ENCODE results near the gene IFI27.

GRCh38 chr14:94104731-94105130, 5.8 kb upstream of the IFI27 start:
- TF ChIP-seq, protein P1, sequence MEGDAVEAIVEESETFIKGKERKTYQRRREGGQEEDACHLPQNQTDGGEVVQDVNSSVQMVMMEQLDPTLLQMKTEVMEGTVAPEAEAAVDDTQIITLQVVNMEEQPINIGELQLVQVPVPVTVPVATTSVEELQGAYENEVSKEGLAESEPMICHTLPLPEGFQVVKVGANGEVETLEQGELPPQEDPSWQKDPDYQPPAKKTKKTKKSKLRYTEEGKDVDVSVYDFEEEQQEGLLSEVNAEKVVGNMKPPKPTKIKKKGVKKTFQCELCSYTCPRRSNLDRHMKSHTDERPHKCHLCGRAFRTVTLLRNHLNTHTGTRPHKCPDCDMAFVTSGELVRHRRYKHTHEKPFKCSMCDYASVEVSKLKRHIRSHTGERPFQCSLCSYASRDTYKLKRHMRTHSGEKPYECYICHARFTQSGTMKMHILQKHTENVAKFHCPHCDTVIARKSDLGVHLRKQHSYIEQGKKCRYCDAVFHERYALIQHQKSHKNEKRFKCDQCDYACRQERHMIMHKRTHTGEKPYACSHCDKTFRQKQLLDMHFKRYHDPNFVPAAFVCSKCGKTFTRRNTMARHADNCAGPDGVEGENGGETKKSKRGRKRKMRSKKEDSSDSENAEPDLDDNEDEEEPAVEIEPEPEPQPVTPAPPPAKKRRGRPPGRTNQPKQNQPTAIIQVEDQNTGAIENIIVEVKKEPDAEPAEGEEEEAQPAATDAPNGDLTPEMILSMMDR (IDR thresholded peaks at IDR 0.05): no peak
- TF ChIP-seq POLR2A (IDR thresholded peaks at IDR 0.05; ENCODE audit: low read depth): no peak
- no peak for TF ChIP-seq POLR2AphosphoS5 (IDR thresholded peaks at IDR 0.05)
- TF ChIP-seq EP300 (IDR thresholded peaks at IDR 0.05): no peak
